Measurements from ENCODE around the gene ANKRD6.
A peak's percentile ranks its signal among the peaks of the same experiment; 100 is the strongest.
"Not testable (repeated sequence)": the region's sequence is repeated elsewhere in the genome, so short reads cannot be mapped to it uniquely, and the experiment has no call there.

Gene ANKRD6

GRCh38 chr6:89432875-89433251, at the start of gene ANKRD6:
TSS of gene ANKRD6 (plus strand) at chr6:89433152. CDS start at chr6:89566977, 133,825 bp downstream.
- peak; percentile 77 for DNase-seq

GRCh38 chr6:89385156-89385667, 47.7 kb upstream of the ANKRD6 start:
- no peak for DNase-seq

- DNase-seq: no peak
These were observed 47.1 kb upstream of the ANKRD6 start for GRCh38 chr6:89385846-89386245.

GRCh38 chr6:89386917-89387491, 45.9 kb upstream of the ANKRD6 start:
- no peak for DNase-seq

GRCh38 chr6:89387516-89388201, 45.3 kb upstream of the ANKRD6 start:
- DNase-seq: no peak

- no peak for DNase-seq
These were observed 44.1 kb upstream of the ANKRD6 start for GRCh38 chr6:89388846-89389245.

GRCh38 chr6:89392823-89393222, 40.1 kb upstream of the ANKRD6 start:
- no peak for DNase-seq

GRCh38 chr6:89393659-89394058, 39.3 kb upstream of the ANKRD6 start:
- no peak for DNase-seq

- DNase-seq: not testable (repeated sequence)
These were observed 35.1 kb upstream of the ANKRD6 start for GRCh38 chr6:89397884-89398283.

- DNase-seq: no peak
These were observed 34.0 kb upstream of the ANKRD6 start for GRCh38 chr6:89398762-89399525.

- DNase-seq: no peak
These were observed 32.9 kb upstream of the ANKRD6 start for GRCh38 chr6:89400050-89400449.

- DNase-seq: no peak
These were observed 32.0 kb upstream of the ANKRD6 start for GRCh38 chr6:89400912-89401399.

GRCh38 chr6:89402776-89403175, 30.2 kb upstream of the ANKRD6 start:
- DNase-seq: no peak

- no peak for DNase-seq
These were observed 28.4 kb upstream of the ANKRD6 start for GRCh38 chr6:89404512-89404911.

GRCh38 chr6:89406141-89406540, 26.8 kb upstream of the ANKRD6 start:
- no peak for DNase-seq

- no peak for DNase-seq
These were observed 23.4 kb upstream of the ANKRD6 start for GRCh38 chr6:89409461-89410035.

- DNase-seq: no peak
These were observed 22.7 kb upstream of the ANKRD6 start for GRCh38 chr6:89410231-89410761.

GRCh38 chr6:89410788-89411144, 22.2 kb upstream of the ANKRD6 start:
- no peak for DNase-seq

- no peak for DNase-seq
These were observed 21.5 kb upstream of the ANKRD6 start for GRCh38 chr6:89411145-89412070.

- DNase-seq: peak; percentile 29
These were observed 20.6 kb upstream of the ANKRD6 start, which contains the start of gene RRAGD for GRCh38 chr6:89412071-89413005. TSS of gene RRAGD (minus strand) at chr6:89412273. CDS start at chr6:89411993, 280 bp downstream.

- DNase-seq: no peak
These were observed 19.9 kb upstream of the ANKRD6 start for GRCh38 chr6:89413006-89413400.

All from NCI-H2107 (cell line).